GM21723 (cell line): ENCODE data around the gene SMIM41.
A peak's percentile ranks its signal among the peaks of the same experiment; 100 is the strongest.

ENCODE experiments used
- ATAC-seq: cut with Tn5 transposase; IDR thresholded peaks from one replicate; pipeline ENCODE4 v1.9.1; 2021; ENCODE audit warnings: mild to moderate bottlenecking, moderate library complexity; ENCODE audit not compliant: unreplicated experiment

SMIM41 gene

DNA sequence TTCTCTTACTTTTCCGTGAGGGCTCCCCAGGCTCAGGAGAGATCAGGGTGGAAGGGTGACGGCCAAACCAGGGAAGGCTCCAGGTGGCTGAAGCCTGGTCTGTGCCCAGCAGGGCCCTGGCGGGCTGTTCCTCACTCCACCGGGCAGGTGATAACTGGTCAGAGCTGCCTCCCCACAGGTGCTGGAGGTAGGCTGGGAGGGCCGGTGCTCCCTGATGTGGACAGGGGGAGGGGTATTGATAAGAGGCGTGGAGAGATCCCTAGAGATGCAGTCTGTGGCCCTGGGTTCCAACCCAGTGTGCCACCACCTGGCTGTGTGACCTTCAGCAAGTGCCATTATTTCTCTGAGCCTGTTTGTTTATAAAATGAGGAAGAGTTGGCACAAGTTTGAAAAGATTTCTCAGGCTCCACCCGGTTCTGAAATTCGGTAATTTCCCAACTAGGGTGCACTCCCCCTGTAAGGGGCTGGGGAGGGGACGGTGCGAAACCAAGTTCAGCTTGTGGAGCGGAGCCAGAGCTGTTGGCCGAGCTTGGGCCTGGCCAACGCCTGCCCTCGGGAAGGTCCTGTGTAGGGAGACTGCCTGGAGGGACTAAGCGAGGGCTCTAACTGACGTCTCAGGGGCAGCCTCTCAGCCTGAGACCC is 29.3 kb upstream of the SMIM41 start:
- ATAC-seq, result no peak

DNA sequence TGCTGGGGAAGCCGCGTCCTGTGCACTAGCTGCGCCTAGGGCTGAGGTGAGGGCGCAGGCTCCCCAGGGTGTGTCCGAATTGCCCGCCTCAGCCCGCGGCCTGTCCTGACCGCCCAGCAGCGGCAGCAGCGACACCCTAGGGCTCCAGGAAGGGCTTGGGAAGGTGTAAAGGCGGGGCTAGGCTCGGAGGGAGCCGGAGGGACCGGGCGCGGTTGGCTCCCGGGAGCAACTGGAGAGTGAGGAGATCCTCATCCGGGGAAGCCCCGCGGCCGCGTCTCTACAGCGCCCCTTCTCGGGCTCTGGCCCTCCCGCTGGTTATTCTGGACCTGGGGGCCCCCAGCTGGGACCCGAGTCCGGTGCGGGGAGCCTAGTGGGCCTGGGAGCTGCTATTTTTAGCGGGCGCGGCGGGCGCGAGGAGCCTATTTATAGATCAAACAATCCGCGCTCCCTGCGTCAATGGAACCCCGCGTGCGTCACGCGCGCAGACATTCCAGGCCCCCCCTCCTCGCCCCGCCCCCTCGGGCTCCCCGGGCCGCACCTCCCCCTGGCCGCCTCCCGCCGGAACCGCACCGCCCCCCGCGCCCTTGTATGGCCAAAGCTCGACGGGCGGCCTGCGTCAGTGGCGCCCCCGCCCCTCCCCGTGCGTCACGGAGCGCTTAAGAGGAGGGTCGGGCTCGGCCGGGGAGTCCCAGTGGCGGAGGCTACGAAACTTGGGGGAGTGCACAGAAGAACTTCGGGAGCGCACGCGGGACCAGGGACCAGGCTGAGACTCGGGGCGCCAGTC is 28.6 kb upstream of the SMIM41 start, which contains the start of gene NR4A1:
Gene NR4A1, plus strand, starts transcription at position 685 of the 784 bp plus-strand sequence. CDS start 2,887 bp downstream, outside the sequence.
- ATAC-seq, result peak; percentile 83

DNA sequence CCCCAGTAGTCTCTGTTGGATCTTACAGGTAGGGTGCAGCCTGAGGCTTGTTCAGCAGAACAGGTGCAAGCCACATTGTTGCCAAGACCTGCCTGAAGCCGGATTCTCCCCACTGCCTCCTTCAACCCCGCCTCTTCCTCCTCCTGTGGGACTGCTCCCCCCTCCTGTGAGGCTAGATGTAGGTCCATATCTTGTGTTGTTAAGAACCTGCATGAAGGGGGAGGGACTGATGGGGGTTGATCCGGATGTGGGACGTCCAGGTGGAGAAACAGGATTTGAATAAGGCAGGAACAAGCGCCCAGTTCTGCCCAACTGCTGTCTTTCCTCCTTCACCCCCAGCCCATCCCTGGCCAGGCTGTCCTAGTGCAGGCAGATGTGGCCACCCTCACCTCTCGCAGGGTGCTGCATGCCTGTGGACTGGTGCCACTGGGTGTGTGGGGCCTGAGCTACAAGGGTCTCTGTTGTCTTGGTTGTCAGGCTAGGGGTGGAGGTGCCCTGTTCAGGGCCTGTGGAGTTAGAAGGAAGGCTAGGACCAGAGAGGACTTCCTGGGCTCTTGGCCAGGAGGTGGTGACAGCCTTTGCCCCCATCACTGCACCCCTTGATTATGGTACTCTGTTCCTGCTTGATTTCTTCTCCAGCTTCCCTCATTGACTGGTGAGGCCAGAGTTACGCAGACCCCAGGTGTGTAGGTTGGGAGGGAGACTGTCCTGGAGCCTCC is 26.9 kb upstream of the SMIM41 start:
- no peak for ATAC-seq

DNA sequence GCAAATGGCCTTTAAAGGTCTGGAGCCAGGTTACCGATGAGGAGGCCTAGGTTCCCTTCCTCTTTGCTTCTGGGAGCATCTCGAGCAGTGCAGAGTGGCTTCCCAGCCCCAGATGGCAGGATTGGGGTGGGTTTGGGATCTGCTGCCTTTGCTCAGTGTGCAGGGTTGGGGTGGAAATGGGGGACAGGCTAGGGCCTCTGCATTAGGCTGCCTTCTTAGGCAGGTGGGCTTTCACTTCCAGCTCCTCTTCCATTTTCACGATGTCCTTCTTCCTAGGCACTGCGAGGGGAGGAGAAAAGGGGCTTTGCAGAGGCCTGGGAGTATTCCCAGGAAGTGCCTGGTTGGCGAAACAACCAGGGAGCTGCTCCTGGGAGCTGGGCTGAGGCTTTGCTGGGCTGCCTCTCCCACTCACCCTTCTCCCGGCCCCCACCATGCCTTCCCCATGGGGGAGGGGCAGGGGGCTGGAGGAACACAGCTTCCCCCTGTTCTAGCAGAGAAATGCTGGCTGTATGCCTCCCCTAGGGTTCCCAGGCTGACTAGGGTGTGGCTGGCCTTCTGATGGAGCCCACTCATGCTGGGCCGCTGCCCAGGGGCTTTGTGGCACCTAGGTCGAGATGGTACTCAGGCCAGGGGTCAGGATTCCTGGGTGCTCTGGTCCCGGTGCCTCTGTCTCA is 25.8 kb upstream of the SMIM41 start:
- no peak for ATAC-seq

DNA sequence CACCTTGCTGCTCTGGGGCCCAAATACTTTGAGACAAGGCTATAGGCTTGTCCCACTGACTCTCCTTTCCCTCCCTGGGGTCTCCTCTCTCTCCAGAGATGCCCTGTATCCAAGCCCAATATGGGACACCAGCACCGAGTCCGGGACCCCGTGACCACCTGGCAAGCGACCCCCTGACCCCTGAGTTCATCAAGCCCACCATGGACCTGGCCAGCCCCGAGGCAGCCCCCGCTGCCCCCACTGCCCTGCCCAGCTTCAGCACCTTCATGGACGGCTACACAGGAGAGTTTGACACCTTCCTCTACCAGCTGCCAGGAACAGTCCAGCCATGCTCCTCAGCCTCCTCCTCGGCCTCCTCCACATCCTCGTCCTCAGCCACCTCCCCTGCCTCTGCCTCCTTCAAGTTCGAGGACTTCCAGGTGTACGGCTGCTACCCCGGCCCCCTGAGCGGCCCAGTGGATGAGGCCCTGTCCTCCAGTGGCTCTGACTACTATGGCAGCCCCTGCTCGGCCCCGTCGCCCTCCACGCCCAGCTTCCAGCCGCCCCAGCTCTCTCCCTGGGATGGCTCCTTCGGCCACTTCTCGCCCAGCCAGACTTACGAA is 25.2 kb upstream of the SMIM41 start:
- no peak for ATAC-seq

DNA sequence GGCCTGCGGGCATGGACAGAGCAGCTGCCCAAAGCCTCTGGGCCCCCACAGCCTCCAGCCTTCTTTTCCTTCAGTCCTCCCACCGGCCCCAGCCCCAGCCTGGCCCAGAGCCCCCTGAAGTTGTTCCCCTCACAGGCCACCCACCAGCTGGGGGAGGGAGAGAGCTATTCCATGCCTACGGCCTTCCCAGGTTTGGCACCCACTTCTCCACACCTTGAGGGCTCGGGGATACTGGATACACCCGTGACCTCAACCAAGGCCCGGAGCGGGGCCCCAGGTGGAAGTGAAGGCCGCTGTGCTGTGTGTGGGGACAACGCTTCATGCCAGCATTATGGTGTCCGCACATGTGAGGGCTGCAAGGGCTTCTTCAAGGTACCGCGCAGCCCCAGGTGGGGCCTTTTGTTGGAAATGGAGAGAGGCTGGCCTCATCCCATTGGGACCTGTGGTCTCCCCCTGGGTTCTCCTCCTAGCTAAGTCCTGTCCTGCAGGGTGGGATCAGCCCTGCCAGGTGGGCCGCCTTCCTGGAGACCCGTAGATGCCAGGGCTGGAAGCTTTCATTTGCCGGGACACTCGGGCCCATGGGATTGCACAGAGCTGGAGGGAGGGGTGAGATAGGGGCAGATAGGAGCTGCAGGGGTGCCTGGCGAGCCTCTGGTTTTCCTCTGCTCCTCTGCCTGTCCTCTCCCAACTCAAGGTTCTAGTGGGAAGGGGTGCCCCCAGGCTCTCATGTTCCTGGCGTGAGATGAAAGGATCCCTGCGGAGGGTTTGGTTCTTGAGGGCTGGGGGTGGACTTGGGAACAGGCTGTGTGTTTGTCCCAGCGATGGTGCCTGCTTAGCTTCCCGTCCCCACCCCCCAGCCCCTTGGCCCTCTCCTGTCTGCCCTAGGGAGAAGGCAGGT is 24.4 kb upstream of the SMIM41 start:
- ATAC-seq, result no peak

DNA sequence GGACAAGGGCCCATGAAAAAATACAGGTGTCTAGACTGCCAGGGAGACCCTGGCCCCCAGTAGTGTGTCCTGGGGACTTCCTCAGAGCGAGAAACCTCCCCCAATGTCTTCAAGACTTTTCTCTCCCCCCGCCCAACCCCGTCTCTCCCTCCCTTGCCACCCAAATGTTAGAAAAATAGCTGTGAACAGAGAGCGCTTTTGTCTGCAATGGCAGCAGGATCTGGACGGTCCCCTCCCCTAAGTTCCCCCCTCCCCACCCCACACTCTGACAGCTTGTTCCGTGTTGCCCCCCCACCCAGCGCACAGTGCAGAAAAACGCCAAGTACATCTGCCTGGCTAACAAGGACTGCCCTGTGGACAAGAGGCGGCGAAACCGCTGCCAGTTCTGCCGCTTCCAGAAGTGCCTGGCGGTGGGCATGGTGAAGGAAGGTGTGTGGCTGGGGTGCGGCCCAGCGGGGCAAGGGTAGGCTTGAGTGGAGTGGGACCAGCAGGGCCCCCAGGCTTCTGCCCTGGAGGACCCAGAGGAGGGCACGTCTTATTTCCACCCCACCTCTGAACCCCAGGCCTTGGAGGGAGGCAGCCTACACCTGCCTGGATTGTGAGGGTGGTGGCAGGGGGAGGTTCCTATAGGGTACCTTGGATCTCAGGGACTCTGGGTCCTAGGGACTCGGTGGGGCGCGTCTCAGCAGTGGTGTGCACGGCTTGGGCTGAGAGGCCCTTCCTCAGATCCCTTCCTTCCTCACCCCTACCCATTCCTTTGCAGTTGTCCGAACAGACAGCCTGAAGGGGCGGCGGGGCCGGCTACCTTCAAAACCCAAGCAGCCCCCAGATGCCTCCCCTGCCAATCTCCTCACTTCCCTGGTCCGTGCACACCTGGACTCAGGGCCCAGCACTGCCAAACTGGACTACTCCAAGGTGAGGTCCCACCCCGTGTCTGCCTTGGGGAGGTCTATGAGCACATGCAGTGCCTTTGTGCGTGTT is 23.5 kb upstream of the SMIM41 start:
- no peak for ATAC-seq

DNA sequence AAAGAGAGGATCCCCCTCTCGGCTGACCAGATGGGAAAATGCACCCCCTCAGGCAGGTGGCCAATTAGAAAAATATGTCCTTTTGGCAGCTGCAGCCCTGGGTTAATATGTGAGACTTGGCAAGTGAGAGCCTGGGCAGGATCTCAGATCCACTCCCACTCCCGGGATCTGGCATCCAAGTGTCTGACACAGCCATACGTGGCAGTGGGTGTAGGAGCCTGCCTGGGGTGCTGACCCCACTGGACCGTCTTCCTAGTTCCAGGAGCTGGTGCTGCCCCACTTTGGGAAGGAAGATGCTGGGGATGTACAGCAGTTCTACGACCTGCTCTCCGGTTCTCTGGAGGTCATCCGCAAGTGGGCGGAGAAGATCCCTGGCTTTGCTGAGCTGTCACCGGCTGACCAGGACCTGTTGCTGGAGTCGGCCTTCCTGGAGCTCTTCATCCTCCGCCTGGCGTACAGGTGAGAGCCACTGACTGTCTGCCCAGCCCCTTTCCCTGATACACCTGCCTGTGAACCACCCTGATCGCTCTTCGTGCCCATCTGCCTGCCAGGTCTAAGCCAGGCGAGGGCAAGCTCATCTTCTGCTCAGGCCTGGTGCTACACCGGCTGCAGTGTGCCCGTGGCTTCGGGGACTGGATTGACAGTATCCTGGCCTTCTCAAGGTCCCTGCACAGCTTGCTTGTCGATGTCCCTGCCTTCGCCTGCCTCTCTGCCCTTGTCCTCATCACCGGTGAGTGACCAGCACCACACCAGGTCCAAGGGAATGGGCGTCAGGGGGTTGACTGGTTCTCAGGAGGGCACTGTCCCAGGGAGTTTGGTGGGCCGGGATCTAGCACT is 22.5 kb upstream of the SMIM41 start:
- ATAC-seq, result no peak

DNA sequence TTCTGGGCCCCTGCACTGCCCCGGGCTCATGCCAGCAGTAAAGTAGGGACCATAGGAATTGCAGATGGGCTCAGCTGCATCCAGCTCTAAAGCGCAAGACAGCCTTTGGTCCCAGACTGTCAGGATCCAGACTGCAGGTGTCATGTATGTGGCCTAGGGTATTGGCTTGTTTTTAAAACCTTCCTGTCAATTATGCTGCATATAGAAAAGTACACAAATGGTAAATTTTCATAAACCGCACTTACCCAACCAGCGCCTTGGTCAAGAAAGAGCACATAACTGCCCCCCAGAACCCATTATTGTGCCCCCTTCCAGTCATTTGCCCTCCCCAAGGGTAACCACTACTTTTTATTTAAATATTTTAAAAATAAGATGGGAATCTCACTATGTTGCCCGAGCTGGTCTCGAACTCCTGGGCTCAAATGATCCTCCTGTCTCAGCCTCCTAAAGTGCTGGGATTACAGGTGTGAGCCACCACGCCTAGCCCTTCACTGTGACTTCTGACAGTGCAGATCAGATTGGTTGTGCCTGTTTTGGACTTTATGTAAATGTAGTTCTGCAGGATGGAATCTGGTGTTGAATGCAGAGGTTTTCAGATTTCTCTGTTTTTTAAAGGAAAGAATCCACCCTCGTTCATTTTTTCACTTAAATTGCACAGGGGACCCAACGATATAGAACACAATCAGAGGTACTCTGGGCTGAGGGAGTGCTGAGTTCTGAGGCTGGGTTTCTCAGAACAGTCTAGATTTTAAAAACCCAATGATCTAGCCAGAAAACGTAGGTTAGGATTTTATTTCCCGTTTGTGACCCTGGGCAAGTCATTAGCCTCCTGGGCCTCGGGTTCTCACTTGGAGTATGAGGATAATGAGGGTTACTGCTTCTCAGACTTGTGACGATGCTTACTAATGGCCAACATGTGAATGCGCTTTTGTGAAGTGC is 21.6 kb upstream of the SMIM41 start:
- ATAC-seq, result no peak

DNA sequence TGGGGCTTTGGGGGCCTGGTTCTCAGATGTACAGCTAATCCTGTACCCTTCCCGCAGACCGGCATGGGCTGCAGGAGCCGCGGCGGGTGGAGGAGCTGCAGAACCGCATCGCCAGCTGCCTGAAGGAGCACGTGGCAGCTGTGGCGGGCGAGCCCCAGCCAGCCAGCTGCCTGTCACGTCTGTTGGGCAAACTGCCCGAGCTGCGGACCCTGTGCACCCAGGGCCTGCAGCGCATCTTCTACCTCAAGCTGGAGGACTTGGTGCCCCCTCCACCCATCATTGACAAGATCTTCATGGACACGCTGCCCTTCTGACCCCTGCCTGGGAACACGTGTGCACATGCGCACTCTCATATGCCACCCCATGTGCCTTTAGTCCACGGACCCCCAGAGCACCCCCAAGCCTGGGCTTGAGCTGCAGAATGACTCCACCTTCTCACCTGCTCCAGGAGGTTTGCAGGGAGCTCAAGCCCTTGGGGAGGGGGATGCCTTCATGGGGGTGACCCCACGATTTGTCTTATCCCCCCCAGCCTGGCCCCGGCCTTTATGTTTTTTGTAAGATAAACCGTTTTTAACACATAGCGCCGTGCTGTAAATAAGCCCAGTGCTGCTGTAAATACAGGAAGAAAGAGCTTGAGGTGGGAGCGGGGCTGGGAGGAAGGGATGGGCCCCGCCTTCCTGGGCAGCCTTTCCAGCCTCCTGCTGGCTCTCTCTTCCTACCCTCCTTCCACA is 20.7 kb upstream of the SMIM41 start:
- no peak for ATAC-seq

DNA sequence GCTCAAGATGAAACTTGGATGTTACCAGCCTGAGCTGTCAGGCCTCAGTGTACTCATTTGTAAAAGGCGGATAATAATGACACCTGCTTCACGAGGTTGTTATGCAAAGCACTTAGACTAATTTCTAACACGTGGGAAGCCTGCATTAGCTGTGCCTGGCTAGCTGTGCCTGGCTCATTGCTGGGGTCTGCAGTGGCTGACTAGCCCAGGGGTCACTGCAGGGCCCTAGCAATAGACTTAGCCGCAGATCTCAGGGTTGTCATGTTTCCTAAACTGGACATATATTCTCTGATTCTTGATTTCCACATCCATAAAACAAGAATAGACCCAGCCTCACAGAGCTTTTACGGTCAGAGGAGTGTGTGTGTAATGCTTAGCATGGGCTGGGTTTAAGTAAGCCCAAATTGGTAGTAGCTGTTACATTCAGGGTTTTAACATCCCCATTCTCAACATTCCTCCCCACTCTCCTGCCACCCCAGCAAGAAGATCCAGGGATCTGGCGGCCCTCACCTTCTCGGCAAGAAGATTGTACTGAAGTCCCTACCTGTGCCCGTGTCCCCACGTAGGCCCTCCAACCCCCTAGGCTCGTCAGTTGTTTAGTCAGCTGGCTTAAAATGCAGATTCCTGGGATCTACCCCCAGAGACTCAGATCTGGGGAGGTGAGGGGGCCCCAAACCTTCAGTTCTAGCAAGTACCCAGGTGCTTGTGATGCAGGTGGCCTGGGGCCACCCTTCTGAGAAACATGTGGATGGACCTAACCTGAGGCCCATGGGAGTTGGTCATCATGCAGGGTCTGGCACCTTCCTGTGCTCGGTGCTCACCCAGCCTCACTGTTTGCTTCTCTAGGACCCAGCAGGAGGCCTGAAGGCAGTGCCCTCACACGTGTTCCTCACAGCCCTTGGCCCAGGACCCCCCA is 19.7 kb upstream of the SMIM41 start:
- ATAC-seq, result no peak

DNA sequence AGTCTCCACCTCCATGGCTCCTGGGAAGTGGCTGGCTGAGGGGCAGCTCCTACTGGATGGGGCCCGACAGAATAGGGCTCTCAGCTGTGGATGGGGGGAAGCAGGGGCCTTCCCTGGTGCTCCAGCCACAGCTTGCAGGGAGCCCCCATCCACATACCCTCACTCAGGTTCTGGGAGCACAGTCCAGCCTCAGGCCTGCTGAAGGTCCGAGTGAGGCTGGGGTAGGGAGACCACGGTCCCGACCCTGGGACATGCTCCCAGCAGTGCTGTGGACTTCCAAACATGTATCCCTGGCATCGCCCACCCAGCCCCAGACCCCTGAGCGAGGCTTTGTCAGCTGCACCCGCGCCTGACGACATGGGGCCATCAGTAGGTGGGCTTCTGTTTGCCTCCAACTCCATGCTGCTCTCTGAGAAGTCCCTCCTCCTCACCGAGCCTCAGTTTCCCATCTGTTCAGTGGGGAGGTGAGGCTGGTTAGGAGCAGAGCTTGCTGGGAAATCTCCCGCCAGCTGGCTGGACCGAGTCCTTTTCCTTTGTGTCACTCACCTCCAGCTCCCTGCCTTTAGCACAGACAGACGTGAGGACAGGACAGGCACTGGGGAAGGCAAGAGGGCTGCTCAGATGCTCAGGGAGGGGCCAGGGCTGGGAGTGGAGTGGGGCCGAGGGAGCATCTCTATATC is 18.9 kb upstream of the SMIM41 start:
- ATAC-seq, result no peak

DNA sequence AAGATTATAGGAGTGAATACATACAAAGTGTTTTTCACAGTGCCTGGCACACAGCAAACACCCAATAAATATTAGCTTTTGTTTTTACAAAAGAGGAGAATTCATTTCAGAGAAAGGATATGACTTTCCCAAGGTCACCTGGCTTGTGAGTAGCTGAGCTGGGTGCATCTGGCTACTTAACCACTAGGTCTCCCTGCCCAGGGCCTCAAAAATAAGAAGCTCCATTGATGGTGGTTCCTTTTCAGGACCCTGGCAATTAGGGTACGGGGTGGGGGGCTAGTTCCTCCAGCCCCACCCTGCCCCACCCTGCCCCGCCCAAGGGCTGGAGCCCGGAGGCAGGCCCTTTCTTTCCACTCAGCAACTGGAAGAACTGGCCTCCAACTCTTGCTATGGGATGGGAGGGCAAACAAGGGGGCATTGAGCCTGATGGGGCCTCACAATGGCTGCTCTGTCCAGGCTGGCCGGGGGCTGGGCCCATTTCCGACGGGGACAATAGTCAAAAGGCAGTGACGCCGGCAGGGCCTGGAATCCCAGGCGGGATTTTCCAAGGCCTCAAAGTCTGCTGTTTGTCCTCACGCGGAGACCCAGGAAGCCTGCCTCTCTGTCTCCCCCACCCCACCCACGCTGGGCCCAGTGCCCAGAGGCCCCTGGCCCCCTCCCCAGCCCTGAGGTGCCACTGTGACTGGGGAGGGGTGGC is 17.9 kb upstream of the SMIM41 start:
- ATAC-seq, result no peak
